Endothelial cell of umbilical vein (primary cell): Measurements from ENCODE around the gene MACO1. TPM values are rescaled to one million over a fixed set of nuclear protein-coding genes. Genes with fewer than 3 reads are reported as not detected.

Experiments used
- BruUV-seq: library from RNA; stranded (reverse); fragments of 400-500 nt; replicated peaks from 2 replicates; lab custom pipeline; 2021; lab: Mats Ljungman, UMichigan
- CTCF ChIA-PET: fragments of 300-600, 350-600 bp; sonication (Branson Sonifier 250); formaldehyde crosslinking; loops from one replicate; lab custom pipeline; 2021; ENCODE audit warnings: antibody characterized with exemption, inconsistent platforms; lab: Charles Lee
- POLR2A ChIA-PET: fragments of 300-600, 350-600 bp; sonication (Branson Sonifier 250); formaldehyde crosslinking; loops from one replicate; lab custom pipeline; 2021; ENCODE audit warnings: antibody characterized with exemption, inconsistent platforms; lab: Charles Lee
- DNase-seq: peaks from one replicate; pipeline ENCODE4 v3.0.0-alpha.2; 2011; ENCODE audit warnings: low read depth, low spot score
- FAIRE-seq: peaks from 2 replicates; lab custom pipeline; 2011; peaks lifted over from hg19 to GRCh38; lab: Jason Lieb, UNC
- H2AFZ ChIP-seq: 2 replicates; pipeline ENCODE4 v1.6.0; 2012; ENCODE audit warnings: low read depth, low read length, control low read depth, inconsistent platforms
- H3K27ac ChIP-seq: 2 replicates; pipeline ENCODE4 v1.5.1; 2011; ENCODE audit warnings: low read depth, mild to moderate bottlenecking, control low read depth, low read length, moderate library complexity; ENCODE audit not compliant: insufficient read depth
- H3K27me3 ChIP-seq, 2 experiments: 2 replicates each; pipeline versions ENCODE4 v1.6.0 to v1.6.1; 2011; ENCODE audit warnings: low read length in 2 of 2, mixed read lengths in 1 of 2; ENCODE audit not compliant: control insufficient read depth in 2 of 2, insufficient read depth in 2 of 2
- H3K36me3 ChIP-seq, 2 experiments: 2 replicates in 1 of 2; 3 replicates in 1 of 2; pipeline ENCODE4 v1.5.1; 2011; ENCODE audit warnings: low read length in 2 of 2, mild to moderate bottlenecking in 1 of 2, moderate library complexity in 1 of 2; ENCODE audit not compliant: control insufficient read depth in 2 of 2, insufficient read depth in 2 of 2; ENCODE audit errors: extremely low read depth in 1 of 2
- H3K4me1 ChIP-seq: 3 replicates; pipeline ENCODE4 v1.5.1; 2011; ENCODE audit warnings: mild to moderate bottlenecking, low read length; ENCODE audit not compliant: control insufficient read depth, insufficient read depth; ENCODE audit errors: extremely low read depth
- H3K4me2 ChIP-seq: 2 replicates; pipeline ENCODE4 v1.6.1; 2011; ENCODE audit warnings: low read length, control low read depth, mixed read lengths; ENCODE audit not compliant: insufficient read depth
- H3K4me3 ChIP-seq, 3 experiments: fragments of 200-600 bp in 1 of 3; sonication (generic), shearing (Covaris generic) in 1 of 3; replicated peaks in 1 of 3; 2 replicates each; pipeline ENCODE4 v1.5.1; 2011 to 2016; ENCODE audit warnings: control low read depth in 3 of 3, low read length in 3 of 3, mild to moderate bottlenecking in 2 of 3, inconsistent platforms in 1 of 3, low read depth in 1 of 3, moderate library complexity in 1 of 3; ENCODE audit not compliant: insufficient read depth in 1 of 3
- H3K79me2 ChIP-seq: 2 replicates; pipeline ENCODE4 v1.6.0; 2012; ENCODE audit warnings: low read length, inconsistent platforms; ENCODE audit not compliant: control insufficient read depth, insufficient read depth
- H3K9ac ChIP-seq: replicated peaks from 2 replicates; pipeline ENCODE3; 2011; ENCODE audit warnings: low read length, control low read depth; ENCODE audit not compliant: insufficient read depth; ENCODE audit errors: extremely low read depth
- H3K9me1 ChIP-seq: replicated peaks from 3 replicates; pipeline ENCODE4 v1.6.0; 2011; ENCODE audit warnings: mild to moderate bottlenecking, low read length; ENCODE audit not compliant: control insufficient read depth, insufficient read depth; ENCODE audit errors: extremely low read depth
- H3K9me3 ChIP-seq: replicated peaks from 2 replicates; pipeline ENCODE4 v1.5.1; 2012; ENCODE audit warnings: low read length, inconsistent platforms; ENCODE audit not compliant: control insufficient read depth, insufficient read depth
- H4K20me1 ChIP-seq: replicated peaks from 2 replicates; pipeline ENCODE3; 2011; ENCODE audit warnings: mild to moderate bottlenecking, low read length; ENCODE audit not compliant: control insufficient read depth, insufficient read depth; ENCODE audit errors: extremely low read depth
- CTCF ChIP-seq, 2 donors: IDR thresholded peaks; 1 replicate in 1 of 2; 2 replicates in 1 of 2; pipeline ENCODE4 v1.5.1; 2011; ENCODE audit warnings: low read length in 2 of 2, mild to moderate bottlenecking in 2 of 2, moderate library complexity in 2 of 2, control low read depth in 1 of 2, inconsistent platforms in 1 of 2, low read depth in 1 of 2; ENCODE audit not compliant: insufficient read depth in 1 of 2; ENCODE audit errors: extremely low read depth in 1 of 2
- EZH2 ChIP-seq: IDR thresholded peaks from 2 replicates; pipeline ENCODE4 v1.6.1; 2012; ENCODE audit warnings: borderline replicate concordance, low read depth, mild to moderate bottlenecking, moderate library complexity, low read length, inconsistent platforms; ENCODE audit not compliant: severe bottlenecking
- FOS ChIP-seq: IDR thresholded peaks from 2 replicates; pipeline ENCODE4 v1.6.1; 2011; ENCODE audit warnings: mild to moderate bottlenecking, low read length, moderate library complexity, borderline replicate concordance; ENCODE audit not compliant: insufficient read depth
- GATA2 ChIP-seq: IDR thresholded peaks from 2 replicates; pipeline ENCODE4 v1.7.0; 2011; ENCODE audit warnings: low read depth, mild to moderate bottlenecking, moderate library complexity, mixed read lengths, low read length; ENCODE audit not compliant: insufficient read length, insufficient read depth
- JUN ChIP-seq: IDR thresholded peaks from 2 replicates; pipeline ENCODE4 v1.6.1; 2011; ENCODE audit warnings: borderline replicate concordance, low read depth; ENCODE audit not compliant: insufficient read length, insufficient read depth
- MAX ChIP-seq: IDR thresholded peaks from 2 replicates; pipeline ENCODE4 v1.6.1; 2011; ENCODE audit not compliant: insufficient read depth, insufficient read length
- MYC ChIP-seq: IDR thresholded peaks from one replicate; pipeline ENCODE4 v1.6.1; 2011; ENCODE audit warnings: mild to moderate bottlenecking, low read depth, low read length
- POLR2A ChIP-seq: IDR thresholded peaks from 2 replicates; pipeline ENCODE4 v1.6.1; 2012; ENCODE audit warnings: low read depth, mild to moderate bottlenecking, control low read depth, low read length
- POLR2AphosphoS5 ChIP-seq: IDR thresholded peaks from 2 replicates; pipeline ENCODE4 v1.6.1; 2012; ENCODE audit warnings: low read depth, mild to moderate bottlenecking, control low read depth, low read length, moderate library complexity; ENCODE audit not compliant: insufficient read depth
- dilution Hi-C: fragments of 300-500 bp; cut with MboI; formaldehyde crosslinking; loops from one replicate; pipeline ENCODE4 v1.15.0; 2019; ENCODE audit warnings: low sequenced_read_pairs; ENCODE audit not compliant: extremely low pct_ligation_motif_present
- intact Hi-C: fragments of 100-400 bp; cut with micrococcal nuclease; formaldehyde crosslinking; loops from one replicate; pipeline ENCODE4 v1.10.0; 2022
- polyA plus RNA-seq, 4 experiments: library from polyadenylated mRNA; depleted of rRNA in 3 of 4; stranded (reverse) in 3 of 4; unstranded in 1 of 4; fragments of >200 nt; gene quantifications; 2 replicates each; pipeline versions ENCODE4 v1.2.1 to v1.2.3, GENCODE V29; 2011 to 2012; ENCODE audit warnings: missing spikeins in 1 of 4
- total RNA-seq: library from RNA; stranded (reverse); gene quantifications from 2 replicates; pipeline ENCODE4 v1.2.3, GENCODE V29; 2021

Gene MACO1
- total and polyA plus RNA-seq, 2 donors (not counting 3 experiments of a cell fraction or from before 2014, with no cell fraction given) = 7.7 to 24.4 TPM

GRCh38 chr1:25525361-25525688, 94.6 kb downstream of the MACO1 start:
- Histone ChIP-seq H4K20me1 (no peaks in the 10 kb centered on the region), H3K36me3 (no peaks in the 10 kb centered on the region), H3K27me3 (peaks cover 0 to 2% of the 10 kb centered on the region in 2 experiments), H3K9me1 (no peaks in the 10 kb centered on the region), H3K9ac (no peak overlapping the region), H3K27ac (no peak overlapping the region), H2AFZ (no peak overlapping the region), H3K4me3 (no peak overlapping the region), H3K4me1 (no peaks in the 10 kb centered on the region), H3K79me2 (no peaks in the 10 kb centered on the region), H3K9me3 (no peaks in the 10 kb centered on the region), H3K4me2 (no peak overlapping the region)
- dilution Hi-C loops = no loop called here
- BruUV-seq = no TSS peak
- FAIRE-seq = no peak
- CTCF ChIA-PET = interaction anchor here (1.2 kb wide), 1 partner anchor 83 kb away, joined by 4 read pairs; no protein-coding TSS in a partner anchor
- no peak for TF ChIP-seq MYC
- TF ChIP-seq MAX = no peak
- no peak for TF ChIP-seq GATA2
- no peak for TF ChIP-seq CTCF (IDR thresholded peaks at IDR 0.05; ENCODE audit: extremely low read depth in 1 of 2, insufficient read depth in 1 of 2, low read depth in 1 of 2, low read length in 2 of 2)
- TF ChIP-seq FOS = no peak
- TF ChIP-seq POLR2AphosphoS5 = no peak
- TF ChIP-seq JUN = no peak
- no peak for TF ChIP-seq EZH2
- no peak for TF ChIP-seq POLR2A
- POLR2A ChIA-PET = no interaction called here
- DNase-seq = no peak
- intact Hi-C loops = no loop called here
